Mucosa of rectum (tissue), 2 donors: Measurements from ENCODE around the gene NCAPH2.

Experiments used
- H3K27ac ChIP-seq, 2 donors: one replicate each; pipeline ENCODE4 v1.7.0; 2013; ENCODE audit warnings: inconsistent platforms in 2 of 2, low read depth in 2 of 2, low read length in 2 of 2
- H3K27me3 ChIP-seq, 2 donors: one replicate each; pipeline ENCODE4 v1.7.0; 2013; ENCODE audit warnings: low read length in 2 of 2; ENCODE audit not compliant: control insufficient read depth in 2 of 2, insufficient read depth in 2 of 2
- H3K36me3 ChIP-seq, 2 donors: one replicate each; pipeline ENCODE4 v1.7.0; 2013; ENCODE audit warnings: low read length in 2 of 2; ENCODE audit not compliant: control insufficient read depth in 2 of 2, insufficient read depth in 2 of 2
- H3K4me1 ChIP-seq, 2 donors: one replicate each; pipeline ENCODE4 v1.7.0; 2013; ENCODE audit warnings: low read length in 2 of 2, mild to moderate bottlenecking in 1 of 2; ENCODE audit not compliant: control insufficient read depth in 2 of 2, insufficient read depth in 2 of 2
- H3K4me3 ChIP-seq, 2 donors: one replicate each; pipeline ENCODE4 v1.7.0; 2013; ENCODE audit warnings: low read length in 2 of 2
- H3K9ac ChIP-seq, 2 donors: one replicate each; pipeline ENCODE4 v1.7.0; 2013; ENCODE audit warnings: low read length in 2 of 2, low read depth in 1 of 2, mild to moderate bottlenecking in 1 of 2
- H3K9me3 ChIP-seq, 2 donors: one replicate each; pipeline ENCODE4 v1.7.0; 2013; ENCODE audit warnings: low read length in 2 of 2; ENCODE audit not compliant: control insufficient read depth in 2 of 2
- donor health status: healthy.
- donor health status: Normal muscosa, but diverticular disease.

NCAPH2 gene

DNA sequence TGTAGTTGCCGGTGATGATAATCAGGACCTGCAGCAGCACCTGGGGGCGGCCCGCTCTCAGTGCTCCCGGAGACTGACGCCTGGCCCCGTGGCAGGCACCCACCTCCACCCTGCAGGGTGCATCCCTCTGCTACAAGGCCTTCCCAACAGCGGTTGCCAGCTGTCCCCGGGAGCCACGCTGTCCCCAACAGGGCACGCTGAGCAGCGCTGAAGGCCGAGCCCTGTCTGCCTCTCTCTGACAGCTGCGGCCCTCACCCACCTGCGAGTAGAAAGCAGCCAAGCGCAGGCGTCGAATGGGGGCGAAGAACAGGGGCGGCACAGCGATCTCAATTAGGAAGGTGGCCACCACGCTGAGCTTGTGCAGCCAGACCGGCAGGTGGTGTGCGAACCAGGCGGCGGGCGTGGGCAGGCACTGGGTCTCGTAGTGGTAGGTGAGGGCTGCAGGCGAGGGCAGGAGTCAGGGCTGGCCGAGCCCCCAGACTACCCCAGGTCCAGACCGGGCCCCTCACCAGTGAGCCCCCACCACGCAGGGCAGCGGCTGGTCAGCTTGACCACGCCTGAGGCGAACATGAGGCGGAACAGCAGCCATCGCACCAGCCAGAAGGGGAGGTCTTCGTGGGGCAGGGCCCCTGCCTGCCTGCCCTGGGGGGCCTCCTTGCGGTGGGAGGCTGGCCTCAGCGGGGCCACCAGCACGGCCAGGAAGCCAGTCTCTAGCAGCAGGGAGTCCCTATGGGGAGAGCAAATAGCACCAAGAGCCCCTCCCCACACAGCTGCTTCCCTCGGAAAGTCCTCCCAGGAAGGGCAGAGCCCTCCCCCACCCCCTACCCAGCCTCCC is 2.0 kb upstream of the NCAPH2 start:
- Histone ChIP-seq H3K4me3 (peak overlapping the region in 1 of 2 donors; percentile 80), H3K27ac (no peak overlapping the region), H3K36me3 (peaks cover 10 to 13% of the 10 kb centered on the region in 2 donors), H3K4me1 (peaks cover 14 to 20% of the 10 kb centered on the region in 2 donors), H3K9me3 (no peaks in the 10 kb centered on the region), H3K27me3 (no peaks in the 10 kb centered on the region), H3K9ac (peak overlapping the region in 1 of 2 donors; percentile 93)

GRCh38 chr22:50506611-50507420 is 1.2 kb upstream of the NCAPH2 start:
- Histone ChIP-seq H3K27ac (peak overlapping the region; percentile 70 to 89), H3K27me3 (no peaks in the 10 kb centered on the region), H3K9ac (peak overlapping the region; percentile 71 to 93), H3K36me3 (peaks cover 10 to 13% of the 10 kb centered on the region in 2 donors), H3K4me1 (peaks cover 14 to 20% of the 10 kb centered on the region in 2 donors), H3K4me3 (peak overlapping the region; percentile 80 to 96), H3K9me3 (no peaks in the 10 kb centered on the region)

DNA sequence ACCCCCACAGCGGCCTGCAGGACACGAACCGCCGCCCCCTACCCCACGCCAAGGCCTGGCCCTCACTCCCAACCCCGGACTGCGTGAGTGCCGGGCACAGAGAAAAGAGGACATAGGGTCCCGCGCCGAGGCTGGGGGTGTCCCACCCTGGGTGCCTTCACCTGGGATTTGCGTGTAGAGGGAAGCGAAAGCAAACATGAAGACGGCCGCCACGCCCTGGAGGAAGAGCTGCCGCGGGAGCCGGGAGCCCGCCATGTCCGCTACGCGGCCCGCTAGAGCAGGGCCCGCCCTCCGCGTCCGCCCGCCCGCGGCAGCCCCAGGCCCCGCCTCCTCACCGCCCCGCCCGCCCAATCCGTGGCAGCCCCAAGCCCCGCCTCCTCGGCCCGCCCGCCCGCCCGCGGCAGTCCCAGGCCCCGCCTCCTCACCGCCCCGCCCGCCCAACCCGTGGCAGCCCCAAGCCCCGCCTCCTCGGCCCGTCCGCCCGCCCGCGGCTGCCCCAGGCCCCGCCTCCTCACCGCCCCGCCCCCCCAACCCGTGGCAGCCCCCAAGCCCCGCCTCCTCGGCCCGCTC is 518 bp upstream of the NCAPH2 start, which contains the start of gene LMF2:
TSS of gene LMF2 (minus strand) at position 282 of the 570 bp plus-strand sequence. CDS start at position 255, 27 bp downstream.
- peak within 1 kb of the TSS; percentile 87 to 89 for H3K27ac ChIP-seq
- no peaks in the 10 kb centered on the region for H3K9me3 ChIP-seq
- H3K4me3 ChIP-seq: peak within 1 kb of the TSS; percentile 80 to 96
- H3K9ac ChIP-seq: peak within 1 kb of the TSS; percentile 71 to 93
- H3K27me3 ChIP-seq: no peaks in the 10 kb centered on the region
- peaks cover 14 to 20% of the 10 kb centered on the region in 2 donors for H3K4me1 ChIP-seq
- peaks cover 10 to 12% of the 10 kb centered on the region in 2 donors for H3K36me3 ChIP-seq

DNA sequence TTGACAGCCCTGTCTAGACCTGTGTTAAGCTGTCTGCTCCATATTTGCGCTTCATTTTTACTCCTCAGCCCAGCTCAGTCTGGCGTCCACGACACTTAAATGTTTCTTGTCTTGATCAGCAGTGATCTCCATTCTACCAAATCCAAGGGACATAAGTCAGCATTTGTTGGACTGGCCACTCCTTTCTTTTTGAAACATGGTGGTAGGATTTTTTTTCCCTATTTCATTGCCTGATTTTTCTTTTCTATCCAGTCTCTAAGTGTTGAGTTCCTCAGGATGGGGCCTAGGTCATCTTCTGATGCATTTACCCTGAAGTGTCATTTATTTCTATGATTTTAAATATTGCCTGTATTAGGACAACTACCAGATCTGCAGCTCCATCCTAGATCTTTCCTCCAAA is 873 bp downstream of the NCAPH2 start:
- no peaks in the 10 kb centered on the region for H3K27me3 ChIP-seq
- peaks cover 7 to 11% of the 10 kb centered on the region in 2 donors for H3K36me3 ChIP-seq
- peaks cover 14 to 20% of the 10 kb centered on the region in 2 donors for H3K4me1 ChIP-seq
- peak overlapping the region; percentile 80 to 82 for H3K4me3 ChIP-seq
- H3K9ac ChIP-seq: peak overlapping the region; percentile 65 to 77
- H3K27ac ChIP-seq: peak overlapping the region; percentile 87 to 88
- H3K9me3 ChIP-seq: no peaks in the 10 kb centered on the region

DNA sequence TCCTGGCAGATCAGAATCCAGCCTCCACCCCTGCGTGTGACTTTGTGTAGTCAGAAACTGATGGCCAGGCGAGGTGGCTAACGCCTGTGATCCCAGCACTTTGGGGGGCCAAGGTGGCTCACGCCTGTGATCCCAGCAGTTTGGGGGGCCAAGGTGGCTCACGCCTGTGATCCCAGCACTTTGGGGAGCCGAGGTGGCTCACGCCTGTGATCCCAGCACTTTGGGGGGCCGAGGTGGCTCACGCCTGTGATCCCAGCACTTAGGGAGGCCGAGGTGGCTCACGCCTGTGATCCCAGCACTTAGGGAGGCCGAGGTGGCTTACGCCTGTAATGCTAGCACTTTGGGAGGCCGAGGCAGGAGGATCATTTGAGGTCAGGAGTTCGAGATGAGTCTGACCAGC is 5.2 kb downstream of the NCAPH2 start:
- H3K9ac ChIP-seq: no peak overlapping the region
- no peak overlapping the region for H3K4me3 ChIP-seq
- peaks cover 8 to 11% of the 10 kb centered on the region in 2 donors for H3K4me1 ChIP-seq
- no peaks in the 10 kb centered on the region for H3K27me3 ChIP-seq
- no peak overlapping the region for H3K27ac ChIP-seq
- peaks cover 17 to 23% of the 10 kb centered on the region in 2 donors for H3K36me3 ChIP-seq
- H3K9me3 ChIP-seq: no peaks in the 10 kb centered on the region

DNA sequence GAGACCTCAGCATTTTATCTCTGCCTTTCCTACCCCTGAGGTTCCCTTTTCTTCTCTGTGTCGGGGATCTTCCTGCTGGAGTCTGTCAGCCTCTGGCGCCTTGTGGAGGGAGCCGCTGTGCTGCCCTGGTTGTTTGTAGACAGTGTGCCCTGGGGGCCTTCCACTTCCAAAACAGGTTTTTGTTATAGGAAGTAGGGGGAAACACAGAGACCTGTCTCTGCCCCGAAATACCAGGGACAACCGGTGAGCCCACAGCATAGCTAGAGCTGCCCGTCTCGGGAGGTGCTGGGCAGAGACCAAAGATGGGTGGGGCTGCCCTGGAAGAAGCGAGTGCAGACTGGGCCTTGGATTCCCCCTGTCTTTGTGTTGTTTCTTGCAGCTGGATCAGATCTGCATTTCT is 8.0 kb downstream of the NCAPH2 start:
- H3K4me3 ChIP-seq: no peak overlapping the region
- H3K9ac ChIP-seq: no peak overlapping the region
- H3K27ac ChIP-seq: no peak overlapping the region
- H3K36me3 ChIP-seq: peaks cover 31 to 34% of the 10 kb centered on the region in 2 donors
- H3K9me3 ChIP-seq: no peaks in the 10 kb centered on the region
- H3K27me3 ChIP-seq: no peaks in the 10 kb centered on the region
- H3K4me1 ChIP-seq: no peaks in the 10 kb centered on the region

DNA sequence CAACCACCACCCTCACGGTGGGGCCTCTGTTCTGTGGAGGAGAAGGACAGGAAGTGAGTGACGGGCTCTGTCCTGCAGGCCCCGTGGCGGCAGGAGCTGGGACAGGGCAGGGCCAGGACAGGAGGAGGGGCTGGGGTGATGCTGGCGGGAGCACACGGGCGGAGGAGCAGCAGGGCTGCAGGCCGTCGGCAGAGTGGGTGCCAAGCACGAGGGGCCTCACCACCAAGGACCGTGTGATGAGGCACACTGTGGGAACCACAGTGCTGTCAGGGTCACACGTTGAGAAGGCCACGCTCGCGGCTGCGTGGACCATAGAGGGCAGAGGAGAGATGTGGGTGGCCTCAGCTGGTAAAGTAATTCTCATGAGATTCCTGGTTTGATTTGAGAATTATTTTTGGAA is 8.9 kb downstream of the NCAPH2 start:
- Histone ChIP-seq H3K9ac (no peak overlapping the region), H3K9me3 (no peaks in the 10 kb centered on the region), H3K4me3 (no peak overlapping the region), H3K27ac (no peak overlapping the region), H3K27me3 (no peaks in the 10 kb centered on the region), H3K4me1 (no peaks in the 10 kb centered on the region), H3K36me3 (peaks cover 38 to 42% of the 10 kb centered on the region in 2 donors)

GRCh38 chr22:50517495-50518260 is 9.7 kb downstream of the NCAPH2 start:
- Histone ChIP-seq H3K4me3 (no peak overlapping the region), H3K27me3 (no peaks in the 10 kb centered on the region), H3K27ac (no peak overlapping the region), H3K4me1 (peaks cover 0 to under 1% of the 10 kb centered on the region in 2 donors), H3K9me3 (no peaks in the 10 kb centered on the region), H3K9ac (no peak overlapping the region), H3K36me3 (peaks cover 43 to 49% of the 10 kb centered on the region in 2 donors)

DNA sequence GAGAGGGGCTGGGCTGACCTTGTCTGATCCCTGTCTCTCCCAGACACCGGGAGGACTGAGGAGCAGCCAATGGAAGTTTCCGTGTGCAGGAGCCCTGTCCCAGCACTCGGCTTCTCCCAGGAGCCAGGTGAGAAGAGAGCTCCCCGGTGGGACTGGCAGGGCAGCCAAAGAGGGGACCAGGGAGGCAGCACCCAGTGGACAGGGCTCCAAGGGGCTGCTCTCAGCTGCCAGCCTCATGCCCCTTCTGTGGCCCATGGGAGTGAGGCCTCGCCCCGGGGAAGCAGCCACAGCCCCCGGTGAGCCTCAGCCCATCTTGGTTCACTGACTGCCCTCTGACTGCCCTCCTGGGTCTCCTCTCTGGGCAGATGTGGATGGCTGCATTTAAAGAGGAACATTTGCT is 10.6 kb downstream of the NCAPH2 start:
- Histone ChIP-seq H3K36me3 (peaks cover 50 to 58% of the 10 kb centered on the region in 2 donors), H3K27me3 (no peaks in the 10 kb centered on the region), H3K27ac (no peak overlapping the region), H3K4me1 (peaks cover 5 to 10% of the 10 kb centered on the region in 2 donors), H3K4me3 (no peak overlapping the region), H3K9me3 (no peaks in the 10 kb centered on the region), H3K9ac (no peak overlapping the region)
